T1000 (cell line): ENCODE results near the gene WSB2.
"Not testable (repeated sequence)": the region's sequence is repeated elsewhere in the genome, so short reads cannot be mapped to it uniquely, and the experiment has no call there.

Source experiments
- DNase-seq: peaks from one replicate; lab custom pipeline; 2025; ENCODE audit warnings: mixed read lengths; lab: John Stamatoyannopoulos, UW

The WSB2 gene

GRCh38 chr12:118061011-118061872 is at the start of gene WSB2:
WSB2 (minus strand) TSS chr12:118061179; CDS start chr12:118061048, 131 bp downstream.
- DNase-seq, result peak; percentile 27

DNA sequence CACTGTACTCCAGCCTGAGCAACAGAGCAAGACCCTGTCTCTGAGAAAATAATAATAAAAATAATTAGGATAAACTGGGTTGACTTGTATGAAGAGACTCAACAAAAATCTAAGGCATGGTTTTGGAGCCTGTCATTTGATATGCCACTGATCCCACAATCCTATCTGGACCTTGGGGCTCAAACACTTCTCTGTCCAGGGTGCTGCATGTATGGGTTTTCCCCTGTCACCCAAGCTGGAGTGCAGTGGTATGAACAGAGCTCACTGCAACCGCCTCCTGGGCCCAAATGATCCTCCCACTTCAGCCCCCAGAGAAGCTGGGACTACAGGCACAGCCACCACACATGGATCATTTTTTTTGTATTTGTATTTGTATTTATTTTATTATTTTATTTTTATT is 48.1 kb upstream of the WSB2 start:
- DNase-seq, result no peak

- no peak for DNase-seq
These were observed 46.7 kb upstream of the WSB2 start for GRCh38 chr12:118107694-118108093.

DNA sequence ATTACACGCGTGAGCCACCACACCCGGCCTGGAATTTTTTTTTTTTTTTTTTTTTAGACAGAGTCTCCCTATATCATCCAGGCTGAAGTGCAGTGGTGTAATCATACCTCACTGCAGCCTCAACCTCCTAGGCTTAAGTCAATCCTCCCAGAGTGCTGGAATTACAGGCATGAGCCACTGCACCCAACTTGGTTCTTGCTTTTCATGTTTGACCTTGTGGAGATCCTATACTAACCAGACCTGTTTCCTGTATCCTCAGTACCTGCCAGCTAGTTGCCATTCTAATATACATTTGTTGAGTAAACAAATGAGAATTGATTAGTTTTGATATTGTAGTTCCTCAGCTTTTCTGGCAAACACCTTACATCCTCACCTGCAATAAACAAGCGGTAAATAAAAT is 46.0 kb upstream of the WSB2 start:
- no peak for DNase-seq

DNA sequence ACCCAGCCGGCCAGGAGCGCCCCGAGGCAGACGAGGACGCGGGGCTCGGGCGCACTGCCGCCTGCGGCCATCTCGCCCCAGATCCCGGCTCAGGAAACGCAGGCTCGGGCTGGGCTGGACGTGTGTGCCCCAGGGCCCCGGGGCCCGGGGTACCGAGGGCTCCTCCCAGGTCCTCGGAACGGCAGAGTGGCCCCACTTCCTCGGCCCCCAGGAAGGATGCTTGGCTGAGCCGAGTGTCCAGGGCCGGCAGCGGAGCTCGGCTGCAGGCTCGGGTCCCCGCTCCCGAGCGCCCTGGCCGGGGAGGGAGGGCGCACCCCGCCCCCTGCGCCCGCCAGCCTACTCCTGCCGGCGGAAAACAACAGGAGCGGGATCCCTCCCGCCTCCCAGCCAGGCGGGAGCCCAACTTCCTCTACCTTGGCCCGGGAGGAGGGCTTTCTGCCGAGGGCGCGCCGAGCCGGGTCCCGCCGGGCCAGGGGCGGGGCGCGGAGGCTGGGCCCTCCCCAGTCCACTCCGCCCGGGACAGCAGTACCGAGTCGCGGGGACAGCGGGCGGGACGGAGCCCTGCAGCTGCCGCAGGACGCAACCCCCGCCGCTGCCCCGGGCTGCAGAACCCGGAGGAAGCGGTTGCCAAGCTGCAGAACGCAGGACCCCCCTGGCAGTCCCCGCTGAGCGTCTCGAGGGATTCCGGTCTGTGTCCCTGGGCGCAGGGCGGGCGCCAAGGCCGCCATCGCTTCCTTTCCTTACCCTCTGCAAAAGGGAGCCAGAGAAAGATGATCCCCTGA is 42.8 kb upstream of the WSB2 start, which contains the start of gene VSIG10:
VSIG10 (minus strand) TSS at position 411 of the 782 bp plus-strand sequence; CDS start at position 71, 340 bp downstream.
- DNase-seq, result peak; percentile 62

- DNase-seq, result no peak
These were observed 42.2 kb upstream of the WSB2 start for GRCh38 chr12:118103201-118103600.

- no peak for DNase-seq
These were observed 41.6 kb upstream of the WSB2 start for GRCh38 chr12:118102609-118103008.

DNA sequence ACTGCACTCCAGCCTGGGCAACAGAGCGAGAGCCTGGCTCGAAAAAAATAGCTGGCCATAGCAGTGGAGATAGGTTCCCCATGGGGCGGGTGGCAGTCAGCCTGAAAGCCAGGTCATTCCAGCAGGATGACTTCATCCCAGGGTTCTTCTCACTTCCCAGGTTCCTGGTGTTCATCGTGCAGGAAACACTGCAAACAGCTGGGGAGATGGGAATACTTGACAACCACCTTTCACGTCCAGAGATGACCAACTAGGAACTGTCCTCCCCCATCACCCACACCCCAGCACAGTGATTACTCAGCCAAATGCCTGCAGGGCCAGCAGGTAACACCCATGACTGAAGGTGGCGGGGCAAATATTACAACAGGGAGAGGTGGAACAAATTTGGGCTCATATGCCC is 41.1 kb upstream of the WSB2 start:
- no peak for DNase-seq

DNA sequence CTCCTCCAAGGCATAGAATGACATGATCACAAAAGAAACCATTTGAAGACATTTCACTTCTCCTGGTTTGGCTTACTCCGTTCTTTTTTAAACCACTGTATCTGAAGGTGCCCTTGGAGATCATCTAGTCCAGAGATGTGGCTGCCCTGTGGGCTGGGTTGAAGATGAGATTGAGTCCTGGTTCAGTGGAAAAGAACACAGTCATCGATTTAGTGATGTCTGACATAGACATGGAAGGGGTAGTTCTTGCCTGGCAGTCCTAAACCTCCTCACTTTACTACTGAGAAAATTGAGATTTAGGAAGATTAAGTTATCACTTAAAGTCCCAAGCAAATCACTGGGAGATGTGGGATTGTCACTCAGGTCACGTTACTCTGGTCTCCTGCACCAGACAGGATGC is 40.1 kb upstream of the WSB2 start:
- no peak for DNase-seq

- no peak for DNase-seq
These were observed 38.1 kb upstream of the WSB2 start for GRCh38 chr12:118098911-118099671.

- no peak for DNase-seq
These were observed 37.4 kb upstream of the WSB2 start for GRCh38 chr12:118098401-118098800.

- DNase-seq, result no peak
These were observed 33.1 kb upstream of the WSB2 start for GRCh38 chr12:118094039-118094438.

GRCh38 chr12:118089782-118090181 is 28.8 kb upstream of the WSB2 start:
- DNase-seq, result no peak

- DNase-seq, result no peak
These were observed 21.2 kb upstream of the WSB2 start for GRCh38 chr12:118082161-118082560.

DNA sequence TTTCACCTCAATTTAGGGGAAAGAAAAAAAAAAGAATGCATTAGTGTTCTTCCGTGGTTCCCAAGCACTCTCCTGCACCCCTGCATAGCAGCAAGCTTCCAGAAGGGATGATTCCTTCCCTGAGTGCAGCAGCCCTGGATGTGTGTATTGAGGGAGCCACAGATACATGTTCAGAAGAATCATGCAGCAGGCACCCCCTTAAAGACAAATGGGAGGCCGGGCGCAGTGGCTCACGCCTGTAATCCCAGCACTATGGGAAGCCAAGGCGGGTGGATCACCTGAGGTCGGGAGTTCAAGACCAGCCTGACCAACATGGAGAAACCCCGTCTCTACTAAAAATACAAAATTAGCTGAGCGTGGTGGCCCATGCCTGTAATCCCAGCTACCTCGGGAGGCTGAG is 20.5 kb upstream of the WSB2 start:
- DNase-seq, result not testable (repeated sequence)

GRCh38 chr12:118073768-118074167 is 12.8 kb upstream of the WSB2 start:
- DNase-seq, result no peak

GRCh38 chr12:118070650-118071049 is 9.7 kb upstream of the WSB2 start:
- DNase-seq, result no peak

DNA sequence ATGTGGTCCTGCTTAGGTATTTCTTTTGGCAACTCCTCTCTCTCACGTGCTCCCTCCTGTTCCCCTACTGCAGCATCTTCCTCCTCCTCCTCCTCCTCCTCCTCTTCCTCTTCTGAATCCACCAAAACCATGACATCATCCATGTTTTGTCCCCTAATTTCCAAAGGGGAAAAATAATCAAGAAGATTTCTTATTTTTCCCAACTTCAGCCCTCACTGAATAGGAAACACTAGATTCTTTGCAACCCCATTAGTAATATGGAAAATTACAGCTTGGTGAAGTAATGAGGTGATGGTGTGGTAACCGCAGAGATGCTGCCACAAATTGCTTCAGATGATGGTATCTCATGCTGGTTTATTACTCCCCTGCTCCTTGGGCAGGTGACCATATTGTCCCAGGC is 7.5 kb upstream of the WSB2 start:
- no peak for DNase-seq

DNA sequence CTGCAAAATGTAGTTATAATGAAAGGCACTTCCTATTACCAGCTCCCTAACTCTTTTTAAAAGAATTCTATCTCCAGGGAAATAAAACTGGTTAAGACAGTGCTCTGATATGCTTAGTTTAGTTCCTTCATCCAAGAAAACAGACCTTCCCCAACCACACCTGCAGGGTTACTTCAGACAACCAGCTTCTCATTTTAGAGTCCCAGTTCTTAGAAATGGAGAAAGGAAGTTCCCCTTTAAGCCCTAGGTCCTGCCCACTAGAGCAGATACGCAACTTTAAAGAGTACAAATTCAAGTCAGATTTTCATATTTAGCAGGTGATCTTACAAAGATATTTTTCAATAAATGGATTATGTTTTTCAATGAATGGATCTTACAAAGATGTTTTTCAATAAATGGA is 4.4 kb upstream of the WSB2 start:
- no peak for DNase-seq

GRCh38 chr12:118064608-118065007 is 3.6 kb upstream of the WSB2 start:
- DNase-seq, result no peak

- DNase-seq, result no peak
These were observed 2.8 kb upstream of the WSB2 start for GRCh38 chr12:118063576-118064391.
